Left ventricle myocardium inferior (tissue), 1 donor: ENCODE results near the gene PIPOX. TPM values are rescaled to one million over a fixed set of nuclear protein-coding genes. Genes with fewer than 3 reads are reported as not detected.

Experiments used
- DNase-seq: peaks from one replicate; pipeline ENCODE4 v3.0.0-alpha.2; 2020
- H3K27ac ChIP-seq: fragments of 200-600 bp; replicated peaks from 2 replicates; pipeline ENCODE4 v1.8.0; 2021
- H3K27me3 ChIP-seq: fragments of 200-600 bp; 2 replicates; pipeline ENCODE4 v1.8.0; 2021; ENCODE audit warnings: low read depth
- H3K36me3 ChIP-seq: fragments of 200-600 bp; 2 replicates; pipeline ENCODE4 v1.8.0; 2021
- H3K4me1 ChIP-seq: fragments of 200-600 bp; 2 replicates; pipeline ENCODE4 v1.8.0; 2021
- H3K4me3 ChIP-seq: fragments of 200-600 bp; 2 replicates; pipeline ENCODE4 v1.8.0; 2021; ENCODE audit warnings: mild to moderate bottlenecking, moderate library complexity
- H3K9me3 ChIP-seq: fragments of 200-600 bp; replicated peaks from 2 replicates; pipeline ENCODE4 v1.8.0; 2021
- CTCF ChIP-seq: fragments of 200-600 bp; IDR thresholded peaks from 2 replicates; pipeline ENCODE4 v1.8.0; 2021; ENCODE audit warnings: antibody characterized with exemption, mild to moderate bottlenecking, borderline replicate concordance
- intact Hi-C: fragments of 100-400 bp; cut with micrococcal nuclease; formaldehyde crosslinking; loops from one replicate; pipeline ENCODE4 v1.11.0; 2022
- total RNA-seq: library from RNA; stranded (reverse); fragmentation: NEBNext Ultra II Directional; extraction: Animal tissue kit (Norgen Biotek cat#: 25700); gene quantifications from one replicate; pipeline ENCODE4 v1.2.1, GENCODE V29; 2021
- donor health status: DM: no; HTN: yes; CAD: no; lungs with severe emphysema.

The PIPOX gene
- total RNA-seq, 1 donor from 2014 or later, result 0.60 TPM

DNA sequence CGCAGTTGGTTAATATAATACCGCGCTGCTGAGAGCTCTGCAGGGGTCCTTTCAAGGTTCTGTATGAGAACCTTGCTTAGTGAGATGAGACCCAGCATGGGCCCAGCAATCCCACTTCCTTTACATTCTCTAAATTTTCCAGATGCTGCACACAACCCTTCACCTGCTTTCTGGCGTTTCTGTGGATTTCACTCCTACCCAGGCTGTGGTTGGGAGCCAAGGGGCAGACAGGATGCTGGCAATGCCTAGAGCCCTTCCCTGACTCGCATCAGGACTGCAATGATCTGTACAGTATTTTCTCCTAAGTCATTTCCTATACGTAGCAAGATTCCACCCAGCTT lies 10.1 kb upstream of the PIPOX start:
- Histone ChIP-seq H3K4me1 (no peaks in the 10 kb centered on the region), H3K27me3 (peaks cover 79% of the 10 kb centered on the region), H3K27ac (no peak overlapping the region), H3K4me3 (no peak overlapping the region), H3K36me3 (no peaks in the 10 kb centered on the region), H3K9me3 (peaks cover 19% of the 10 kb centered on the region)
- no peak for TF ChIP-seq CTCF
- no peak for DNase-seq
- intact Hi-C loops, result no loop called here

DNA sequence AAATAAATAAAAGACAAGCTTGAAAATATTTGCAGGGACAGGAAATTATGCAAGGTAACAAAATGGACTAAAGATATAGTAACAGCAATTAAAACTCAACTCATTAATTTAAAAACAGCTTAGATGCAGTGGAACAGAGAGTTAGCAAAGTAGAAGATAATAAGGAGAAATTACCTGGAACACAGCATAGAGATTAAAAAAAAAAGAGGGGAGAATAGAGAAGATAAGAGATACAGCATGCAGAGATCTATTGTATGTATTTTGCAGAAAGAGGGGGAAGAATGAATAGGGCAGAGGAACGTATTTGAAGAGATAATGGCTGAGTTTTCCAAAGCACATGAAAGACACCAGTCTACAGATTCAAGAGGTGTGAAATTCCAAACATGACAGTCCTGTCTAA lies 8.4 kb upstream of the PIPOX start:
- Histone ChIP-seq H3K36me3 (no peaks in the 10 kb centered on the region), H3K27me3 (peaks cover 85% of the 10 kb centered on the region), H3K4me3 (no peak overlapping the region), H3K4me1 (no peaks in the 10 kb centered on the region), H3K9me3 (peaks cover 19% of the 10 kb centered on the region), H3K27ac (no peak overlapping the region)
- intact Hi-C loops, result no loop called here
- DNase-seq, result no peak
- no peak for TF ChIP-seq CTCF

- Histone ChIP-seq H3K27ac (no peak overlapping the region), H3K4me1 (no peaks in the 10 kb centered on the region), H3K36me3 (no peaks in the 10 kb centered on the region), H3K27me3 (peaks cover 72% of the 10 kb centered on the region), H3K4me3 (no peak overlapping the region), H3K9me3 (peaks cover 19% of the 10 kb centered on the region)
- intact Hi-C loops, result no loop called here
- no peak for DNase-seq
- TF ChIP-seq CTCF, result no peak
Measured at GRCh38 chr17:29036584-29036983, 6.4 kb upstream of the PIPOX start.

GRCh38 chr17:29037739-29038084 lies 5.2 kb upstream of the PIPOX start:
- no peak overlapping the region for H3K27ac ChIP-seq
- intact Hi-C loops, result no loop called here
- H3K27me3 ChIP-seq, result peaks cover 61% of the 10 kb centered on the region
- no peak overlapping the region for H3K4me3 ChIP-seq
- no peak for DNase-seq
- H3K9me3 ChIP-seq, result peaks cover 19% of the 10 kb centered on the region
- peaks cover 4% of the 10 kb centered on the region for H3K4me1 ChIP-seq
- TF ChIP-seq CTCF, result no peak
- no peaks in the 10 kb centered on the region for H3K36me3 ChIP-seq

DNA sequence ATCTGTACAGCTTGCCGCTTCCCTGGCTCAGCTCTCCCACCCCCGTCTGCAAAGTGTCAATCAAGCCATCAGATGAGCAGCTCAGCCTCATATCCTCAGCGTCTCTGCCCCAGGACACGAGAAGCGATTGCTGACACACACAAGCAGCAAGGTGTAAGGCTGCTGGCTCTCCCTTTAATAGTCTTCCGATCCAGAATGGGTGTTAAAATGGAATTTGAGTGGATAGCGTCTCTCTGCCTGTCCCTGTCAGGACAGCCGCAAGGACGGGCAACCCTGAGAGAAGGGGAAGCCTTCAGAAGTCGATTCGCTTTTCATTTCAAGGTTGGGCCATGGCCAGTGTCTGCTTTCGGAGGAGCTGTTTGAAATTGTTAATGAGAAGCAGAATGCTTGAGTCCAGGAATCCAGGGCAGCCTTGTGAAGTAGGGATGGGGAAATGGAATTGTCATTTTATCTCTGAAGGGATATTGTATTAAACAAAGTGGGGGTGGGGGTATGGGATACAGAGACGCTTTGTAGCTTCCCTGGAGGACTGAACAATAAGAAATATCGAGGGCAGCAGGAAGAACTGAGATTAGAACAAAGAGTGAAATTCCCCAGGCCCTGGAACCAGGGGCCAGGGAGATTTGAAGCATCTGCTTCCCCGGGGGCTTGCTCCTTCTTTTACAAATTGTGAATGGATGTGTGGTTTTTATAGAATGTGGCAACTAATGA lies 4.7 kb upstream of the PIPOX start:
- intact Hi-C loops, result no loop called here
- H3K9me3 ChIP-seq, result peaks cover 19% of the 10 kb centered on the region
- H3K4me3 ChIP-seq, result no peak overlapping the region
- no peaks in the 10 kb centered on the region for H3K36me3 ChIP-seq
- H3K4me1 ChIP-seq, result peaks cover 9% of the 10 kb centered on the region
- DNase-seq, result no peak
- H3K27ac ChIP-seq, result no peak overlapping the region
- no peak for TF ChIP-seq CTCF
- peaks cover 55% of the 10 kb centered on the region for H3K27me3 ChIP-seq
